HFF-Myc (cell line): ENCODE data around the gene NMT1.
A peak's percentile ranks its signal among the peaks of the same experiment; 100 is the strongest.

Experiments used
- DNase-seq: peaks from one replicate; pipeline ENCODE4 v3.0.0-alpha.2; 2011; ENCODE audit warnings: low read depth; ENCODE audit errors: extremely low read depth
- H3K4me3 ChIP-seq: replicated peaks from 2 replicates; pipeline ENCODE4 v1.5.1; 2011; ENCODE audit warnings: low read depth, mild to moderate bottlenecking, control low read depth, low read length
- TF ChIP-seq, protein P1 (sequence below): IDR thresholded peaks from 2 replicates; pipeline ENCODE4 v1.5.1; 2012; ENCODE audit warnings: mild to moderate bottlenecking, low read depth, low read length, control low read depth; ENCODE audit errors: missing control alignments

Gene NMT1

DNA sequence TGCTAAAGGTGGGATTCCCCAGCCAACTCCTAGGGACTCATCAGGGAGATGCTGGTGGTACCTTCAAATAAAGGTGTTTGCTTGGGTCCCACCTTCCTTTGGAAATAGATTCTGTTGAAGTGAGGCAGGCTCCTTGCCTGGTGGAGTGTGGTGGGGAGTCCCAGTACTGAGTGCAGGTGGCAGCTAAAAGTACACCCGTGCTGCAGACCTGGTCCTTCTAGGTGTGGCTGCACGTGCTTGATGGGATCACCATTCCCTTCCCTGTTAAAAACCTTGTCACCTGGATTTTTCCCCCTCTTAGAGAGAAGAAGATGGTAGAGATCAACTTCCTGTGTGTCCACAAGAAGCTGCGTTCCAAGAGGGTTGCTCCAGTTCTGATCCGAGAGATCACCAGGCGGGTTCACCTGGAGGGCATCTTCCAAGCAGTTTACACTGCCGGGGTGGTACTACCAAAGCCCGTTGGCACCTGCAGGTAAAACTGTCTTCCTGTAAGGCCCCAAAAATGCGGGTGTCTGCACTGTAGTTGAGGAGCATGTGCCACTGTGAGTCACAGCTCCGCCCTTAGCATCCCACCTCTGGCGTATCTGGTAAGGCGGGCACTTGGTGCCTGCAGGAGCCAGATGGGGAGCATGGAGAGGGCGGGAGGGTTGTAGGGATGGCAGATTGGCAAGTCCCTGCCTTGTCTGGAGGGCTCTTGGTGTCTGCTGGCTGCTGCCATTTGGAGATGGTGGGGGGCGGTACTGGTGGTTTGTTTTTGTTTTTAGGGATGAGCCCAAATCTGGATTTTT is 37.2 kb downstream of the NMT1 start:
- DNase-seq: no peak
- no peak overlapping the region for H3K4me3 ChIP-seq
- TF ChIP-seq, protein P1, sequence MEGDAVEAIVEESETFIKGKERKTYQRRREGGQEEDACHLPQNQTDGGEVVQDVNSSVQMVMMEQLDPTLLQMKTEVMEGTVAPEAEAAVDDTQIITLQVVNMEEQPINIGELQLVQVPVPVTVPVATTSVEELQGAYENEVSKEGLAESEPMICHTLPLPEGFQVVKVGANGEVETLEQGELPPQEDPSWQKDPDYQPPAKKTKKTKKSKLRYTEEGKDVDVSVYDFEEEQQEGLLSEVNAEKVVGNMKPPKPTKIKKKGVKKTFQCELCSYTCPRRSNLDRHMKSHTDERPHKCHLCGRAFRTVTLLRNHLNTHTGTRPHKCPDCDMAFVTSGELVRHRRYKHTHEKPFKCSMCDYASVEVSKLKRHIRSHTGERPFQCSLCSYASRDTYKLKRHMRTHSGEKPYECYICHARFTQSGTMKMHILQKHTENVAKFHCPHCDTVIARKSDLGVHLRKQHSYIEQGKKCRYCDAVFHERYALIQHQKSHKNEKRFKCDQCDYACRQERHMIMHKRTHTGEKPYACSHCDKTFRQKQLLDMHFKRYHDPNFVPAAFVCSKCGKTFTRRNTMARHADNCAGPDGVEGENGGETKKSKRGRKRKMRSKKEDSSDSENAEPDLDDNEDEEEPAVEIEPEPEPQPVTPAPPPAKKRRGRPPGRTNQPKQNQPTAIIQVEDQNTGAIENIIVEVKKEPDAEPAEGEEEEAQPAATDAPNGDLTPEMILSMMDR: no peak

- TF ChIP-seq, protein P1: peak; percentile 88
- H3K4me3 ChIP-seq: no peak overlapping the region
- no peak for DNase-seq
These were observed 37.9 kb downstream of the NMT1 start for GRCh38 chr17:45098869-45099616.

- H3K4me3 ChIP-seq: no peak overlapping the region
- TF ChIP-seq, protein P1: no peak
- no peak for DNase-seq
These were observed 40.4 kb downstream of the NMT1 start for GRCh38 chr17:45101546-45101882.

DNA sequence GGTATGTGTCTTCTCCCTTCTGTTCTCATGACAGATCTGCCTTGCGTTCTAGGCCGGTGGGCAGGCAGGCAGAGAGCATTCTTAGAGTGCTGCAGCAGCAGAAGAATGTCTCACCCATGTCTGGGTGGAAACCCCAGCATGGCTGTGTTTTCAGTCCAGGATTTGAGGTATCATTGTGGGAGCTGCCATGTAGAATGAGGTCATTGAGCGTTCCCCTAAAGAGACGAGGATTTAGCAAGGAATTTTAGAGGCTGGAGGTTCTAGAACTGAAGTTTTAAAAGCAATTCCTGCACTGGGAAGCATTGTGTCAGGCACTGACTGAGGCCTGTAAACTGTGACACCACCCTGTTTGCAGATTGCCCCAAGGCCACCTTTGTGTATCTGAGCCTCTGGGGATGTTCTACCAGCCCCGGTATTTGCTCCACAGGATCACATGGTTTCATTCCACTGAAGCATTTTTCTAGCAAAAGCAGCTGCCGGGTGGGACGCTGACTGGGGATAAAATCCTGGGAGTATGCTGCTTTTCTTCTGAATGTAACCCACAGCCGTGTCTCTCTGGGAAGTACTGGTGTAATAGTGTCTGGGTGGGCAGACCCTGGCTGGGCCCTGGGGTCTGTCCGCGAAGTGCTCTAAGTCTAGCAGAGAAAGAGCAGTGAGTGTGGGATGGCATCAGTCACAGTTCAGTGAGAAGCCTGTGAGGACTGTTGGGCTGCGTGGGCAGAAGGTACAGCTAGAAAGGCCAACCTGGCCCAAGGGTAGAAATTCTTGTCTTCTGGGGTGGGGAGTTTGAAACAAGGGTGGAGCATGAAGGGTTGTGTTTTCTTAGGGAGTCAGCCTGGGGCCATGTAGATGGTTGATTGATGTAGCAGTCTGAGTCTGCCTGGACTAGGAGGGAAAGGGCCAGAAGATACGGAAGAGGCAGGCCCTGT is 41.0 kb downstream of the NMT1 start:
- no peak for DNase-seq
- TF ChIP-seq, protein P1: no peak
- no peak overlapping the region for H3K4me3 ChIP-seq

- no peak overlapping the region for H3K4me3 ChIP-seq
- TF ChIP-seq, protein P1: no peak
- DNase-seq: no peak
These were observed 41.7 kb downstream of the NMT1 start for GRCh38 chr17:45102856-45103255.

DNA sequence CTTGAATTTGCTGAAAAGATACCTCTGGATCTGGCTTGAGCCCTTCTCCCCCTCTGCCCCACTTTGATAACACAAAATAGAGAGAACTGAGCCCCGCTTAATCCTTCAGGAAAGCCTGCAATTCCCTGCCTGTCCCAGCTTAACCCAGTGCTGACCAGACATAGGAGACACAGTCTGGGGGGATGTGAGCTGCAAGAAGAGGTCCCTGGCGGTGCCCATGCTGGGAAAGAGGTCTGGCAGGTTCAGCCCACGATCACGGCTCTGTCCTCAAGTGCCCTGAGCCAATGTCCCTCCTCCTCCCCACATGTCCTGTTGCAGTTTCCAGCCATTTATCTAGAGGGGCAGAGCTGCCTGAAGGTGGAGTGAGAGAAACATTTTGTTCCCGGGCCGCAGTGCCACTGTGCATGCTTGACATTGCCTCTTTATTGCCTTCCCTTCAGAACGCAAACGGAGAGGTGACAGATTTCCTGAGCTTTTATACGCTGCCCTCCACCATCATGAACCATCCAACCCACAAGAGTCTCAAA is 42.2 kb downstream of the NMT1 start:
- TF ChIP-seq, protein P1: no peak

More for the DNA sequence above, 42.2 kb downstream of the NMT1 start:
- DNase-seq: no peak
- no peak overlapping the region for H3K4me3 ChIP-seq
